WERI-Rb-1 (cell line): ENCODE data around the gene GPR12.

ENCODE experiments used
- DNase-seq: peaks from one replicate; pipeline ENCODE4 v3.0.0-alpha.2; 2020
- H3K27ac ChIP-seq: fragments of 250-450 bp; sonication (Bioruptor Pico); 2 replicates; pipeline ENCODE4 v1.5.1; 2020; ENCODE audit warnings: mild to moderate bottlenecking, moderate library complexity
- H3K27me3 ChIP-seq: fragments of 250-450 bp; sonication (Bioruptor Pico); 2 replicates; pipeline ENCODE4 v1.5.1; 2021; ENCODE audit warnings: mild to moderate bottlenecking, low read depth, moderate library complexity; ENCODE audit not compliant: insufficient read depth, severe bottlenecking
- H3K36me3 ChIP-seq: fragments of 250-450 bp; sonication (Bioruptor Pico); 2 replicates; pipeline ENCODE4 v1.5.1; 2020; ENCODE audit warnings: mild to moderate bottlenecking, moderate library complexity
- H3K4me3 ChIP-seq: 2 replicates; pipeline ENCODE4 v1.5.1; 2011; ENCODE audit warnings: low read depth, mild to moderate bottlenecking, control low read depth, low read length
- H3K9me3 ChIP-seq: fragments of 250-450 bp; sonication (Bioruptor Pico); 2 replicates; pipeline ENCODE4 v1.5.1; 2021; ENCODE audit warnings: mild to moderate bottlenecking, moderate library complexity; ENCODE audit not compliant: severe bottlenecking
- CTCF ChIP-seq: IDR thresholded peaks from 2 replicates; pipeline ENCODE4 v1.5.1; 2011; ENCODE audit warnings: low read depth, mild to moderate bottlenecking, control low read depth, inconsistent platforms, low read length

Gene GPR12

GRCh38 chr13:26722321-26722720, 38.3 kb downstream of the GPR12 start:
- no peak overlapping the region for H3K27ac ChIP-seq
- H3K9me3 ChIP-seq = peaks cover 4% of the 10 kb centered on the region
- no peaks in the 10 kb centered on the region for H3K27me3 ChIP-seq
- H3K4me3 ChIP-seq = no peak overlapping the region
- no peaks in the 10 kb centered on the region for H3K36me3 ChIP-seq
- DNase-seq = no peak
- no peak for TF ChIP-seq CTCF

- Histone ChIP-seq H3K27ac (peak overlapping the region; percentile 20; the same call in 1 of the 2 replicates), H3K36me3 (no peaks in the 10 kb centered on the region), H3K4me3 (no peak overlapping the region), H3K27me3 (no peaks in the 10 kb centered on the region), H3K9me3 (peaks cover 4% of the 10 kb centered on the region)
- TF ChIP-seq CTCF = peak; percentile 33; the same call in 1 of the 2 replicates
- peak; percentile 85 for DNase-seq
Observed at GRCh38 chr13:26721251-26722121, 39.1 kb downstream of the GPR12 start.

GRCh38 chr13:26719356-26719945, 41.1 kb downstream of the GPR12 start:
- H3K27ac ChIP-seq = no peak overlapping the region
- H3K9me3 ChIP-seq = peaks cover 4% of the 10 kb centered on the region
- H3K36me3 ChIP-seq = no peaks in the 10 kb centered on the region
- H3K27me3 ChIP-seq = no peaks in the 10 kb centered on the region
- TF ChIP-seq CTCF = peak; percentile 68
- no peak overlapping the region for H3K4me3 ChIP-seq
- DNase-seq = peak; percentile 81

GRCh38 chr13:26718872-26719271, 41.7 kb downstream of the GPR12 start:
- no peak overlapping the region for H3K4me3 ChIP-seq
- no peak for TF ChIP-seq CTCF

GRCh38 chr13:26718146-26718545, 42.4 kb downstream of the GPR12 start:
- Histone ChIP-seq H3K27ac (no peak overlapping the region), H3K4me3 (no peak overlapping the region), H3K36me3 (no peaks in the 10 kb centered on the region), H3K9me3 (peaks cover 2% of the 10 kb centered on the region), H3K27me3 (no peaks in the 10 kb centered on the region)
- DNase-seq = no peak
- TF ChIP-seq CTCF = no peak

More at GRCh38 chr13:26718872-26719271, 41.7 kb downstream of the GPR12 start:
- Histone ChIP-seq H3K27me3 (no peaks in the 10 kb centered on the region), H3K36me3 (no peaks in the 10 kb centered on the region), H3K27ac (no peak overlapping the region), H3K9me3 (peaks cover 4% of the 10 kb centered on the region)
- DNase-seq = no peak
